Measurements from ENCODE around the gene TLR6. TPM values are rescaled to one million over a fixed set of nuclear protein-coding genes. Genes with fewer than 3 reads are reported as not detected.

TLR6 gene
- total and polyA plus RNA-seq, 10 of the 15 experiments (the other 5 are each of a cell fraction or from before 2014, with no cell fraction given), result 1.1 to 49.4 (median 12.5) TPM

- no peak for TF ChIP-seq LARP7 (IDR thresholded peaks at IDR 0.05)
- TF ChIP-seq NR2F1 (conservative IDR thresholded peaks at IDR 0.05), result 0 out of 2 replicates have a peak, but pooled peaks have one; percentile 28
- peak; percentile 96 for TF ChIP-seq ATF2 (IDR thresholded peaks at IDR 0.05; ENCODE audit: low read length)
- TF ChIP-seq TCF3 (IDR thresholded peaks at IDR 0.05; ENCODE audit: borderline replicate concordance, insufficient read depth, low read depth, low read length), result peak; percentile 53; the same call in 1 of the 2 replicates
- peak; percentile 73; the same call in 1 of the 2 replicates for TF ChIP-seq MEF2A (IDR thresholded peaks at IDR 0.05; ENCODE audit: insufficient read depth, low read depth, low read length)
- no peak; the same call in 1 of the 2 replicates for TF ChIP-seq TARDBP (IDR thresholded peaks at IDR 0.05; ENCODE audit: borderline replicate concordance)
- TF ChIP-seq ZNF274 (IDR thresholded peaks at IDR 0.05; ENCODE audit: insufficient read depth, insufficient read length), result no peak
- no peak for TF ChIP-seq NFXL1 (IDR thresholded peaks at IDR 0.05; ENCODE audit: borderline replicate concordance)
- TF ChIP-seq YY1 (IDR thresholded peaks at IDR 0.05; ENCODE audit: low read depth, low read length), result peak; percentile 4; the same call in 1 of the 2 replicates
- no peak for TF ChIP-seq SREBF1 (IDR thresholded peaks at IDR 0.05; ENCODE audit: low read length)
- TF ChIP-seq MTA3 (IDR thresholded peaks at IDR 0.05; ENCODE audit: borderline replicate concordance, low read length), result peak; percentile 75; the same call in 1 of the 2 replicates
- TF ChIP-seq, protein P1, sequence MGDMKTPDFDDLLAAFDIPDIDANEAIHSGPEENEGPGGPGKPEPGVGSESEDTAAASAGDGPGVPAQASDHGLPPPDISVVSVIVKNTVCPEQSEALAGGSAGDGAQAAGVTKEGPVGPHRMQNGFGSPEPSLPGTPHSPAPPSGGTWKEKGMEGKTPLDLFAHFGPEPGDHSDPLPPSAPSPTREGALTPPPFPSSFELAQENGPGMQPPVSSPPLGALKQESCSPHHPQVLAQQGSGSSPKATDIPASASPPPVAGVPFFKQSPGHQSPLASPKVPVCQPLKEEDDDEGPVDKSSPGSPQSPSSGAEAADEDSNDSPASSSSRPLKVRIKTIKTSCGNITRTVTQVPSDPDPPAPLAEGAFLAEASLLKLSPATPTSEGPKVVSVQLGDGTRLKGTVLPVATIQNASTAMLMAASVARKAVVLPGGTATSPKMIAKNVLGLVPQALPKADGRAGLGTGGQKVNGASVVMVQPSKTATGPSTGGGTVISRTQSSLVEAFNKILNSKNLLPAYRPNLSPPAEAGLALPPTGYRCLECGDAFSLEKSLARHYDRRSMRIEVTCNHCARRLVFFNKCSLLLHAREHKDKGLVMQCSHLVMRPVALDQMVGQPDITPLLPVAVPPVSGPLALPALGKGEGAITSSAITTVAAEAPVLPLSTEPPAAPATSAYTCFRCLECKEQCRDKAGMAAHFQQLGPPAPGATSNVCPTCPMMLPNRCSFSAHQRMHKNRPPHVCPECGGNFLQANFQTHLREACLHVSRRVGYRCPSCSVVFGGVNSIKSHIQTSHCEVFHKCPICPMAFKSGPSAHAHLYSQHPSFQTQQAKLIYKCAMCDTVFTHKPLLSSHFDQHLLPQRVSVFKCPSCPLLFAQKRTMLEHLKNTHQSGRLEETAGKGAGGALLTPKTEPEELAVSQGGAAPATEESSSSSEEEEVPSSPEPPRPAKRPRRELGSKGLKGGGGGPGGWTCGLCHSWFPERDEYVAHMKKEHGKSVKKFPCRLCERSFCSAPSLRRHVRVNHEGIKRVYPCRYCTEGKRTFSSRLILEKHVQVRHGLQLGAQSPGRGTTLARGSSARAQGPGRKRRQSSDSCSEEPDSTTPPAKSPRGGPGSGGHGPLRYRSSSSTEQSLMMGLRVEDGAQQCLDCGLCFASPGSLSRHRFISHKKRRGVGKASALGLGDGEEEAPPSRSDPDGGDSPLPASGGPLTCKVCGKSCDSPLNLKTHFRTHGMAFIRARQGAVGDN (IDR thresholded peaks at IDR 0.05), result no peak; the same call in 1 of the 2 replicates
- TF ChIP-seq RFX5 (IDR thresholded peaks at IDR 0.05; ENCODE audit: low read depth, low read length), result no peak
- TF ChIP-seq ZBED1 (IDR thresholded peaks at IDR 0.05; ENCODE audit: borderline replicate concordance), result peak; percentile 77; the same call in 1 of the 2 replicates
- no peak for TF ChIP-seq MAX (IDR thresholded peaks at IDR 0.05; ENCODE audit: low read depth, low read length)
- TF ChIP-seq KAT2A (conservative IDR thresholded peaks at IDR 0.05; ENCODE audit: control insufficient read depth, low read depth, low read length), result no peak
- TF ChIP-seq NR2C2 (IDR thresholded peaks at IDR 0.05; ENCODE audit: borderline replicate concordance, control insufficient read depth, insufficient read length, low read depth), result no peak
- TF ChIP-seq ATF3 (IDR thresholded peaks at IDR 0.05; ENCODE audit: borderline replicate concordance, extremely low read depth, low read depth, low read length), result no peak
- no peak; the same call in 1 of the 2 replicates for TF ChIP-seq SMC3 (IDR thresholded peaks at IDR 0.05; ENCODE audit: borderline replicate concordance, low read length)
- peak; percentile 66; the same call in 1 of the 2 replicates for TF ChIP-seq GABPA (IDR thresholded peaks at IDR 0.05; ENCODE audit: low read depth)
- TF ChIP-seq, protein P2, sequence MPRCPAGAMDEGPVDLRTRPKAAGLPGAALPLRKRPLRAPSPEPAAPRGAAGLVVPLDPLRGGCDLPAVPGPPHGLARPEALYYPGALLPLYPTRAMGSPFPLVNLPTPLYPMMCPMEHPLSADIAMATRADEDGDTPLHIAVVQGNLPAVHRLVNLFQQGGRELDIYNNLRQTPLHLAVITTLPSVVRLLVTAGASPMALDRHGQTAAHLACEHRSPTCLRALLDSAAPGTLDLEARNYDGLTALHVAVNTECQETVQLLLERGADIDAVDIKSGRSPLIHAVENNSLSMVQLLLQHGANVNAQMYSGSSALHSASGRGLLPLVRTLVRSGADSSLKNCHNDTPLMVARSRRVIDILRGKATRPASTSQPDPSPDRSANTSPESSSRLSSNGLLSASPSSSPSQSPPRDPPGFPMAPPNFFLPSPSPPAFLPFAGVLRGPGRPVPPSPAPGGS (IDR thresholded peaks at IDR 0.05; ENCODE audit: borderline replicate concordance, insufficient read depth, low read depth, low read length, poor library complexity, severe bottlenecking), result peak; percentile 80
- peak; percentile 93 for TF ChIP-seq POLR2AphosphoS5 (IDR thresholded peaks at IDR 0.05; ENCODE audit: low read length)
- peak; percentile 91 for TF ChIP-seq RUNX3 (IDR thresholded peaks at IDR 0.05; ENCODE audit: low read length)
Observed at GRCh38 chr4:38805530-38806145, 51.0 kb downstream of the TLR6 start (continued).
